Glutamatergic neuron (in vitro differentiated cells): Measurements from ENCODE around the gene MYT1. TPM values are rescaled to one million over a fixed set of nuclear protein-coding genes. Genes with fewer than 3 reads are reported as not detected.

Source experiments
- DNase-seq: peaks from one replicate; pipeline ENCODE4 v3.0.0; 2022
- H3K27ac Mint-ChIP-seq: one replicate; pipeline ENCODE4 v1.8.0; 2020; ENCODE audit warnings: mild to moderate bottlenecking, mixed read lengths, inconsistent platforms; ENCODE audit not compliant: unreplicated experiment
- H3K27me3 Mint-ChIP-seq: one replicate; pipeline ENCODE4 v1.8.0; 2020; ENCODE audit warnings: mild to moderate bottlenecking, moderate library complexity, mixed read lengths, inconsistent platforms; ENCODE audit not compliant: unreplicated experiment
- H3K36me3 Mint-ChIP-seq: one replicate; pipeline ENCODE4 v1.8.0; 2020; ENCODE audit warnings: mild to moderate bottlenecking, mixed read lengths, inconsistent platforms; ENCODE audit not compliant: unreplicated experiment
- H3K4me1 Mint-ChIP-seq: one replicate; pipeline ENCODE4 v1.8.0; 2020; ENCODE audit warnings: mild to moderate bottlenecking, low read depth, mixed read lengths, inconsistent platforms; ENCODE audit not compliant: unreplicated experiment
- H3K4me3 Mint-ChIP-seq: one replicate; pipeline ENCODE4 v1.8.0; 2020; ENCODE audit warnings: mild to moderate bottlenecking, mixed read lengths, inconsistent platforms; ENCODE audit not compliant: unreplicated experiment
- H3K9me3 Mint-ChIP-seq: one replicate; pipeline ENCODE4 v1.8.0; 2020; ENCODE audit warnings: mild to moderate bottlenecking, moderate library complexity, mixed read lengths, inconsistent platforms; ENCODE audit not compliant: unreplicated experiment
- total RNA-seq: library from RNA; stranded (reverse); fragmentation: NEBNext Ultra II Directional; extraction: Animal tissue kit (Norgen Biotek cat#: 25700); gene quantifications from one replicate; pipeline ENCODE4 v1.2.1, GENCODE V29; 2021; ENCODE audit not compliant: unreplicated experiment
- TF ChIP-seq, protein P1 (sequence below): fragments of 200-600 bp; sonication (generic); IDR thresholded peaks from one replicate; pipeline ENCODE4 v1.5.0; 2021; ENCODE audit not compliant: partially characterized antibody, unreplicated experiment

The MYT1 gene
- total RNA-seq, 1 donor from 2014 or later: 159 TPM

DNA sequence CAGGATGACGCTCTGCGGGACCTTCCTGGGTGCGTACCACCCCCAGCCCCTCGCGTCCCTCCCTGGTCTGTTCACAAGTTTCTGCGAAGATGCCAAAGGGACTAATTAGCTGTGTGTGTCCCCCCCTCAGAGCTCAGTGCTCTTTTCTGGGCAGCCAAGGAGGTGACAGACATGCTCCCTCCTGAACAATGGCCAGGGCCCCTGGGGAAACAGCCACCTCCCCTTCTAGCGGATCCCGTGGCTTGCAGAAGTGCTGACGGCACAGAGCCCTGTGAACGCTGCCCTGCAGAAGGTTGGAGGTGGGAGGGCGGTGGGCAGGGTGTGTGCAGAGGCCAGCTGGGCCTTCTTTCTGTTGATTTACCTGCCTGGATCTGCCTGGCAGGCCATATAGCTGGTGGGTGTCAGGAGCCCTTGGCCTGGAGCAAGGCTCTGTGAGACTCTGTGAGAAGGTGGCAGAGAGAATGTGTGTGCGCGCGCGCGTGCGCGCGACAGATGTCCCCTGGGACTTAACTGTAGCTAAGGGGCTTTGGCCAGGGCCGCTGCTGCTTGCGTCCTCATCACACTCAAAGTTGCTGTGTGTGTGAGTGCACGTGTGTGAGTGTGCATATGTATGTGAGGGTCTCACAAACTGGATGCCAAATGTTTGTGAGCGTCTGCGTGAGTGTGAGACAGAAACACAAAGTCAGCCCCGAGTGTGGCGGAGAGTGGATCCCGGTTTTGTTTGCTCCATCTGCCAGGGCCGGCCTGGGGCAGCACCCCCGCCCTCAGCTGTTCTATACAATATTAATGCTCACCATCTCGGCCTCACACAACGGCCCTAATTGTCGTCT lies 3.5 kb upstream of the MYT1 start:
- peaks cover 5% of the 10 kb centered on the region for H3K36me3 Mint-ChIP-seq
- H3K4me3 Mint-ChIP-seq: peak overlapping the region; percentile 99
- DNase-seq: peak; percentile 84
- peaks cover 41% of the 10 kb centered on the region for H3K4me1 Mint-ChIP-seq
- H3K27me3 Mint-ChIP-seq: peaks cover 57% of the 10 kb centered on the region
- H3K27ac Mint-ChIP-seq: peak overlapping the region; percentile 100
- H3K9me3 Mint-ChIP-seq: peaks cover 62% of the 10 kb centered on the region
- TF ChIP-seq, protein P1, sequence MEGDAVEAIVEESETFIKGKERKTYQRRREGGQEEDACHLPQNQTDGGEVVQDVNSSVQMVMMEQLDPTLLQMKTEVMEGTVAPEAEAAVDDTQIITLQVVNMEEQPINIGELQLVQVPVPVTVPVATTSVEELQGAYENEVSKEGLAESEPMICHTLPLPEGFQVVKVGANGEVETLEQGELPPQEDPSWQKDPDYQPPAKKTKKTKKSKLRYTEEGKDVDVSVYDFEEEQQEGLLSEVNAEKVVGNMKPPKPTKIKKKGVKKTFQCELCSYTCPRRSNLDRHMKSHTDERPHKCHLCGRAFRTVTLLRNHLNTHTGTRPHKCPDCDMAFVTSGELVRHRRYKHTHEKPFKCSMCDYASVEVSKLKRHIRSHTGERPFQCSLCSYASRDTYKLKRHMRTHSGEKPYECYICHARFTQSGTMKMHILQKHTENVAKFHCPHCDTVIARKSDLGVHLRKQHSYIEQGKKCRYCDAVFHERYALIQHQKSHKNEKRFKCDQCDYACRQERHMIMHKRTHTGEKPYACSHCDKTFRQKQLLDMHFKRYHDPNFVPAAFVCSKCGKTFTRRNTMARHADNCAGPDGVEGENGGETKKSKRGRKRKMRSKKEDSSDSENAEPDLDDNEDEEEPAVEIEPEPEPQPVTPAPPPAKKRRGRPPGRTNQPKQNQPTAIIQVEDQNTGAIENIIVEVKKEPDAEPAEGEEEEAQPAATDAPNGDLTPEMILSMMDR: no peak

DNA sequence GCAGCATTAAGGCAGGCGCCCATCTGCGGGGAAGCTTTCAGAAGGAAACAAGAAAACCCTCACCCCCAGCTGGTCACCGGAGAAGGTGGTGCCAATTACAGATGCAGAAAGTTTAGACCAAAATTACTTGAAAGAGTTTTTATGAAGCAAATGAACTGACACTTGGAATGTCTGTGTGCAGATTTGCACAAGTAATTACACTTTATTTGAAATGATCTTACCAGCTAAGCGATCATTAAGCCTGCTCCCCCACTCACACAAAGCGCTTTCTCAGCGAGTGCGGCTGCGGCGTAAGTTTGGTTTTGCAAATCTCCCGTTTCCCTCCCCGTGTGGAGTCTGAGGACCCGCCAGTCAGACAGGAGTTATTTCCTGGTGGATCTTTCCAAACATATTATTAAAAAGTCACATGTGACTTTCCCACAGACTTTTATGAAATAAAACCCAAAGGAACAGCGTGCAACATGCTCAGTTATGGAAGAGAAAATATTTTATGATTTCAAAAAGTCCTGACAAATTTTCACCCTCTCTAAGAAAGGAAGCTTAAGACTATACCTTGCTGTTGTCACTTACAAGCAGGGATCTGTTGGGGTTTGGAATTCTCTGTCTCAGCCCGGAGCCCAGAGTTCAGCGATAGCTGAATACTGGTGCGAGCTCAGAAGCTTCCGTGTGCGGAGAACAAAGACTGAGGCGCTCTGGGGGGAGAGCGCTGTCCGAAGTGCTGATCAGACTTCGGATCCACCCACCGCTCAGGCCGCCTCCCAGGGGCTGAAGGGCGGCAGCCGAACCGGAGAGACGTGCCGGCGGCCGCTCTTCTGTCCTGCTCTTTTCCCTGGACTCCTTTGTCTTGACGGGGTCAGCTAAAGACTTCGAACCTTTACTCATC lies 2.7 kb upstream of the MYT1 start:
- Mint-ChIP-seq H3K4me3 (peak overlapping the region; percentile 99), H3K27ac (peak overlapping the region; percentile 100), H3K36me3 (peaks cover 5% of the 10 kb centered on the region), H3K4me1 (peaks cover 35% of the 10 kb centered on the region), H3K27me3 (peaks cover 54% of the 10 kb centered on the region), H3K9me3 (peaks cover 58% of the 10 kb centered on the region)
- peak; percentile 75 for DNase-seq
- TF ChIP-seq, protein P1: no peak

DNA sequence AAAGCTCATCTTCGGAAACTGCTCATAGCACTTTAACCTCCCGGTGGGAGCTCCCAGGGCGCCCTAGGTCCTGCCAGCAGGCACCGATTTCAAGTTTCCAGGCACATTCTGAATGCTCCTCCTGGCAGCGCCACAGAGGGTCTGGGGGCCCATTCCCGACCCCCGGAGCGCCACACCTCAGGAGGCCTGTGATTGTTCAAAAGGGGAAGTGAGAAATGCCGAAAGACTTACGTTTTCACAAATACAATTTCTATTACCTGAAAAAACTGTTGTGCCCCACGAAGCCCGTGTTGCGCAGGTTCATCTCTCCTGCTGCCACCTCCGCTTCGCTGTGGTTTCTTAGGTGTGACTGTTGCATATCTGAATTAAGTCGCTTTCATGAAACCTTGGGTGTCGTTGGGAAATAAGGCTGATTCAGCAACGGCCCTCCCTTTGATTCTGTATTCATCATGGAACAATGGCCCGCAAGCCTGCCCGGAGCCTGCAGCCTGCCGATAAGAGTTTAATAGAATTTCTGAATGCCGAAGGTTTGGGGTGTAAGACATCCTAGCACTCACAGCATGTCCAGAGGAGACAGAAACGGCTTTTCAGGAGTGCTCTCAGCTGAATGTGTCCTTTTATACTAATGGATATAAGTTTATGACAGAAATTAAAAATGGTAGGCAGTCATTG lies 1.9 kb upstream of the MYT1 start:
- DNase-seq: peak; percentile 47

DNA sequence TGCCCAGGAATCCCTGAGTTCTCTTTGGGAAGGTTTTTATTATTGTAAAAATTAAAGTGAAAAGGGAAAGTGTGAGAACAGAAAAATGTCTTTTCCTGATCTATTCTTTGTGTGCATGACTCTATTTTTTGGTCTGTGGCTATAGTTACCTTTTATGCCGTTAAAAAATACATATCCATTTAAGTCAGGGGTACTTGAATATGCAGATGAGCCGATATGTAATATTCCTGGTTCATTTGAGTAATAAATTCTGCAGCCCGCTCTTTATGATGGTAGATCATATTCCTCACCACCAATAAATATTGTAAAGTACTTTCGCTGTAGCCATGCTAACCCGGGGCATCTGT lies 503 bp upstream of the MYT1 start:
- TF ChIP-seq, protein P1: no peak
- H3K27me3 Mint-ChIP-seq: peaks cover 69% of the 10 kb centered on the region
- no peak for DNase-seq

More for the DNA sequence above, 1.9 kb upstream of the MYT1 start:
- peaks cover 61% of the 10 kb centered on the region for H3K27me3 Mint-ChIP-seq
- peak overlapping the region; percentile 100 for H3K27ac Mint-ChIP-seq
- TF ChIP-seq, protein P1: no peak
- peak overlapping the region; percentile 99 for H3K4me3 Mint-ChIP-seq
- peaks cover 41% of the 10 kb centered on the region for H3K4me1 Mint-ChIP-seq
- peaks cover 5% of the 10 kb centered on the region for H3K36me3 Mint-ChIP-seq
- H3K9me3 Mint-ChIP-seq: peaks cover 57% of the 10 kb centered on the region

More for the DNA sequence above, 503 bp upstream of the MYT1 start:
- Mint-ChIP-seq H3K4me3 (peak overlapping the region; percentile 99), H3K4me1 (peaks cover 48% of the 10 kb centered on the region), H3K9me3 (peaks cover 68% of the 10 kb centered on the region), H3K27ac (peak overlapping the region; percentile 100), H3K36me3 (peaks cover 5% of the 10 kb centered on the region)
